ENCODE measurements around the gene TUT7. TPM values are rescaled to one million over a fixed set of nuclear protein-coding genes. Genes with fewer than 3 reads are reported as not detected.

Gene TUT7
- total RNA-seq, 2 donors from 2014 or later: 16.3 to 20.2 TPM

DNA sequence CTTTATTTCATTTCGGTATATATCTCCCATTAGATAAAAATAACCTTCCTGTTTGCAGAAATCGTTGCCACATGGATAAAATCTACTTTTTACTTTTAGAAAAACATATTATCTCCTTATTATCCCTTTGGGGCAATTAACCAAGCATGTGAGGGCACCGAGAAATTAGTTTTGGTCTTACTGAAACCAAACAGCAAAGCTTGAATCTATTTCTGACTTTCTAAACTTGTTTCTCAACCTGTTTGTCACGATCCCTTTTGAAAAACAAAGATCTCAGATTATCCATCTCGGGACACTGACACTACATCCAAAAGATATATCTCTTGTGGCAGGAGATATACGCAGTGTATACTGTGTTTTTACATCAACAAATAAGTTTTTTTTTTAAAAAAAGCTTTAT lies 2.3 kb downstream of the TUT7 start:
- TF ChIP-seq, protein P1, sequence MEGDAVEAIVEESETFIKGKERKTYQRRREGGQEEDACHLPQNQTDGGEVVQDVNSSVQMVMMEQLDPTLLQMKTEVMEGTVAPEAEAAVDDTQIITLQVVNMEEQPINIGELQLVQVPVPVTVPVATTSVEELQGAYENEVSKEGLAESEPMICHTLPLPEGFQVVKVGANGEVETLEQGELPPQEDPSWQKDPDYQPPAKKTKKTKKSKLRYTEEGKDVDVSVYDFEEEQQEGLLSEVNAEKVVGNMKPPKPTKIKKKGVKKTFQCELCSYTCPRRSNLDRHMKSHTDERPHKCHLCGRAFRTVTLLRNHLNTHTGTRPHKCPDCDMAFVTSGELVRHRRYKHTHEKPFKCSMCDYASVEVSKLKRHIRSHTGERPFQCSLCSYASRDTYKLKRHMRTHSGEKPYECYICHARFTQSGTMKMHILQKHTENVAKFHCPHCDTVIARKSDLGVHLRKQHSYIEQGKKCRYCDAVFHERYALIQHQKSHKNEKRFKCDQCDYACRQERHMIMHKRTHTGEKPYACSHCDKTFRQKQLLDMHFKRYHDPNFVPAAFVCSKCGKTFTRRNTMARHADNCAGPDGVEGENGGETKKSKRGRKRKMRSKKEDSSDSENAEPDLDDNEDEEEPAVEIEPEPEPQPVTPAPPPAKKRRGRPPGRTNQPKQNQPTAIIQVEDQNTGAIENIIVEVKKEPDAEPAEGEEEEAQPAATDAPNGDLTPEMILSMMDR (IDR thresholded peaks at IDR 0.05): no peak
- peaks cover 0 to 62% of the 10 kb centered on the region in 2 donors for H3K4me1 ChIP-seq
- H3K4me3 ChIP-seq: no peak overlapping the region
- no peaks in the 10 kb centered on the region for H3K27me3 ChIP-seq
- no peak for DNase-seq (ENCODE audit: low spot score)
- H3K36me3 ChIP-seq: peaks cover 4% of the 10 kb centered on the region
- H3K9me3 ChIP-seq: no peaks in the 10 kb centered on the region
- H3K27ac ChIP-seq: no peak overlapping the region

DNA sequence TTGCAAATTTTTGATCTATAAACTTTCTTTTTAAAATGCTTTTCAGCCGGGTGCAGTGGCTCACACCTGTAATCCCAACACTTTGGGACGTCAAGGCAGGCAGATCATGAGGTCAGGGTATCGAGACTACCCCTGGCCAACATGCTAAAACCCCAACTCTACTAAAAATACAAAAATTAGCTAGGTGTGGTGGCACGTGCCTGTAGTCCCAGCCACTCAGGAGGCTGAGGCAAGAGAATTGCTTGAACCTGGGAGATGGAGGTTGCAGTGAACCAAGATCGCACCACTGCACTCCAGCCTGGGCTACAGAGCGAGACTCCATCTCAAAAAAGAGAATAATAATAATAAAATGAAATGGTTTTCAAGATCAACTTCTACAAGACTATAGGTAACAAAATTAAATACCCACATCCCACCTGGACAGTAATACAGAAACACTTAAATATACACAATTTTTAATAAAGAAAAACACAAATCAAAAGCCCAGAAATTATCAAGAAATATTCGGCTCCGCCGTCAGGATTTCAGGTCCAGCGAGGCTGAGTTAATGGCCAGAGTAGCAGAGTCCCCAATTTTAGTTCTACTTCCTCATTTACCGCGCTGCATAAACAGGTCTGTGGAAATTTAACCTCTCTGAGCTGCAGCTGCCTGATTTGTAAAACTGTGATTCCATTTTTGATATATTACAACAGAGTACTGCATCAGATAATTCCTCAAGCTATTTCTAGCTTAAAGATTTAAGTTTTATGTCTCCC lies 4.0 kb downstream of the TUT7 start:
- Histone ChIP-seq H3K9me3 (no peaks in the 10 kb centered on the region), H3K4me1 (peaks cover 0 to 66% of the 10 kb centered on the region in 2 donors), H3K27me3 (no peaks in the 10 kb centered on the region), H3K27ac (no peak overlapping the region), H3K4me3 (no peak overlapping the region), H3K36me3 (peaks cover 14% of the 10 kb centered on the region)
- TF ChIP-seq, protein P1 (IDR thresholded peaks at IDR 0.05): no peak
- DNase-seq (ENCODE audit: low spot score): no peak

DNA sequence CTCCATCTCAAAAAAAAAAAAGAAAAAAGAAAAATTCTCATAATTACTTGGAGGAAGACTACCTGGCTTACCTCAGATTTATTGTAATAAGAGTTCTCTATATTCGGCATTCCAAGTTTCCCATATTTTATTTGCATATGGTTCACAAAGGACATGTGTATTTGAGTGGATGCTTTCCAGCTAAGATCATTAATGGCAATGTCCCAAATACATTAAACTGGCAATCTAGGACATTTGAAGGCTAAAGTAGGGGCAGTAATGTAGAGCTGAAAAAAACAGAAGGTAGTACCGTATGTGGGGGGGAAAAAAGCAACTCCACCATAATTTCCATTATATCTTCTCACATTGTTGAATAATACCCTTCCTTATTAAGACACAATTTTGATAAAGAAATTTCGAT lies 4.9 kb downstream of the TUT7 start:
- Histone ChIP-seq H3K4me3 (no peak overlapping the region), H3K27me3 (no peaks in the 10 kb centered on the region), H3K9me3 (no peaks in the 10 kb centered on the region), H3K36me3 (peaks cover 21% of the 10 kb centered on the region), H3K27ac (no peak overlapping the region), H3K4me1 (peaks cover 0 to 62% of the 10 kb centered on the region in 2 donors)
- TF ChIP-seq, protein P1 (IDR thresholded peaks at IDR 0.05): no peak
- no peak for DNase-seq (ENCODE audit: low spot score)

DNA sequence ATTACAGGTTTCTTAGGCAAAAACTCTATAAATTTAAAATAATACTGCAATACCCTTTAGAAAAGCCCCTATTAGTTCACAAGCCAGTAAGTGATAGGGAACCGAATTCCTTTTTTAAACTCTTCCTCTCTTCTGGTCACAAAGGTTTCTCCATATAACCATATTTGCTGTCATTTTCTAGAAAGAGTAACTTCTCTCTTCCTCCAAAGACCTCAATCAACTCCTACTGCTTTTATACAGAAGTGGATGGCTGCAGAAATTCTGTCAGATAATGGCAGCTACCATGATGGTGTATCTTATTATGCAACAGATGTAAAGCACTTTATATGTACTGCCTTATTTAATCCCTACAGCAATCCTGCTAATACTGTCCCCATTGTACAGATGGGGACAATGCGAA lies 6.2 kb downstream of the TUT7 start:
- Histone ChIP-seq H3K27ac (no peak overlapping the region), H3K36me3 (peaks cover 28% of the 10 kb centered on the region), H3K4me1 (peaks cover 0 to 58% of the 10 kb centered on the region in 2 donors), H3K27me3 (no peaks in the 10 kb centered on the region), H3K9me3 (no peaks in the 10 kb centered on the region), H3K4me3 (no peak overlapping the region)
- TF ChIP-seq, protein P1 (IDR thresholded peaks at IDR 0.05): no peak
- no peak for DNase-seq (ENCODE audit: low spot score)

DNA sequence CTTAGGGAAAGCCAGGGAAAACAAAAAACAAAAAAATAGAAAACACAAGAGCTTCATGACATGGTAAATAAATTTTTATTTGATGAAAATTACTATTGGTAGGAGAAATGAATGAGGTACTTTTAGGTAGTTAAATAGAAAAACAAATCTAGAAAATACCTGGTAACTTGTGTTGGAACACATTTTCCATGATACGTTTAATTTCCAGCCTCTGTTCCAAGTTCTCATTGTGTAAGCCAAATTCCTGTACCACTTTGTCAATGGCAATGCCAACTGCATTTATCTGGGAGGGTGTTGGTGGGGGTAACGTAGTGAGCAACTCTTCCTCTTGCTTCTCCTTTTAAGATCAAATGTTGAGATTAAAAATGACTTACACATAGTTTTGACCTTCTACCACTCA lies 9.4 kb downstream of the TUT7 start:
- DNase-seq (ENCODE audit: low spot score): no peak
- Histone ChIP-seq H3K4me3 (no peak overlapping the region), H3K9me3 (no peaks in the 10 kb centered on the region), H3K36me3 (peaks cover 53% of the 10 kb centered on the region), H3K27ac (no peak overlapping the region), H3K27me3 (no peaks in the 10 kb centered on the region), H3K4me1 (peaks cover 0 to 26% of the 10 kb centered on the region in 2 donors)
- TF ChIP-seq, protein P1 (IDR thresholded peaks at IDR 0.05): no peak

DNA sequence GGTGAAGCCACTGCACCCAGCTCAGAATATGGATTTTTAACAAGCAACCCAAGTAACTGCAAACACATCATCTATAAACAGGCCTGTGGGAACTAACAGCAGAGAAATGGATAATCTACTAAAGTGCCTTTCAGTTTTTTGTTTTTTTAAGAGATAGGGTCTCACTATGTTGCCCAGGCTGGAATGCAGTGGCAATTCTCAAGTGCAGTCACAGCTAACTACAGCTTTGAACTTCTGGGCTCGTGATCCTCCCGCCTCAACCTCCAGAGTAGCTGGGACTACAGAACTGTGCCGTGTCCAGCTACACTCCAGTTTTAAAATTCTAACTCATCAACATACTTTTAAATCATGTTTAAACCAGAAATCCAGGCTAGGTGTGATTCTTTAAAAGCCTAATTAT lies 11.9 kb downstream of the TUT7 start:
- Histone ChIP-seq H3K36me3 (peaks cover 71% of the 10 kb centered on the region), H3K27ac (no peak overlapping the region), H3K4me1 (peaks cover 0 to 8% of the 10 kb centered on the region in 2 donors), H3K27me3 (no peaks in the 10 kb centered on the region), H3K9me3 (no peaks in the 10 kb centered on the region), H3K4me3 (no peak overlapping the region)
- DNase-seq (ENCODE audit: low spot score): no peak
- TF ChIP-seq, protein P1 (IDR thresholded peaks at IDR 0.05): no peak
